GM19043 (cell line): ENCODE data around the gene MDM2.
"Not testable (repeated sequence)": the region's sequence is repeated elsewhere in the genome, so short reads cannot be mapped to it uniquely, and the experiment has no call there.

Source experiments
- ATAC-seq: cut with Tn5 transposase; IDR thresholded peaks from one replicate; pipeline ENCODE4 v1.9.1; 2021; ENCODE audit warnings: low read depth; ENCODE audit not compliant: unreplicated experiment

MDM2 gene

GRCh38 chr12:68804657-68805591 lies 3.1 kb upstream of the MDM2 start:
- no peak for ATAC-seq

- ATAC-seq: no peak
These were observed 2.3 kb upstream of the MDM2 start for GRCh38 chr12:68805592-68806120.

DNA sequence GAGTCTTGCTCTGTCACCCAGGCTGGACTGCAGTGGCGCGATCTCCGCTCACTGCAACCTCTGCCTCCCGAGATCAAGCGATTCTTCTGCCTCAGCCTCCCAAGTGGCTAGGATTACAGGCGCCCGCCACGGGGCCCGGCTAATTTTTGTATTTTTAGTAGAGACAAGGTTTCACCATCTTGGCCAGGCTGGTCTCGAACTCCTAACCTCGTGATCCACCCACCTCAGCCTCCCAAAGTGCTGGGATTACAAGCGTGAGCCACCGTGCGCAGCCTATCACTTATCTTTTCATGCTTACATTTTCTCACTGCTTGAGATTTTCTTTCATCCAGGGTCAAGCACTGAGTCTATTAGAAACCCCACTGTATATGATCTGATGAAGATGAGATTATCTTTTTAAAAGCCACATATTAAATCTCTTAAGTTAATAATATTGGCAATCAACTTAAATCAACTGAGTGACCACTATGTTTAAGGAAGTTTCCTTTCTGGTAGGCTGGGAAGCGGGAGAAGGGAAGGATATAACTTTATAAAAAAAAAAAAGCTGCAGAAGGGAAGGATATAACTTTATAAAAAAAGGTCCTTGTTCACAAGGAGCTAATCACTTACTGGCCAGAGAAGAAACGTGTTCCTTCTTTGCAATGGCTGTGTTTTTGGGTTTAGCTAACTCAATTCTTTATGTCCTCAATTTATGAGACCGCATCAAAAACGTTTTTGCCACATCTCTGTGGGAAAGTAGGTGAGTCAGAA lies 1.3 kb upstream of the MDM2 start:
- ATAC-seq: no peak

- ATAC-seq: not testable (repeated sequence)
These were observed 752 bp upstream of the MDM2 start for GRCh38 chr12:68807274-68807575.

DNA sequence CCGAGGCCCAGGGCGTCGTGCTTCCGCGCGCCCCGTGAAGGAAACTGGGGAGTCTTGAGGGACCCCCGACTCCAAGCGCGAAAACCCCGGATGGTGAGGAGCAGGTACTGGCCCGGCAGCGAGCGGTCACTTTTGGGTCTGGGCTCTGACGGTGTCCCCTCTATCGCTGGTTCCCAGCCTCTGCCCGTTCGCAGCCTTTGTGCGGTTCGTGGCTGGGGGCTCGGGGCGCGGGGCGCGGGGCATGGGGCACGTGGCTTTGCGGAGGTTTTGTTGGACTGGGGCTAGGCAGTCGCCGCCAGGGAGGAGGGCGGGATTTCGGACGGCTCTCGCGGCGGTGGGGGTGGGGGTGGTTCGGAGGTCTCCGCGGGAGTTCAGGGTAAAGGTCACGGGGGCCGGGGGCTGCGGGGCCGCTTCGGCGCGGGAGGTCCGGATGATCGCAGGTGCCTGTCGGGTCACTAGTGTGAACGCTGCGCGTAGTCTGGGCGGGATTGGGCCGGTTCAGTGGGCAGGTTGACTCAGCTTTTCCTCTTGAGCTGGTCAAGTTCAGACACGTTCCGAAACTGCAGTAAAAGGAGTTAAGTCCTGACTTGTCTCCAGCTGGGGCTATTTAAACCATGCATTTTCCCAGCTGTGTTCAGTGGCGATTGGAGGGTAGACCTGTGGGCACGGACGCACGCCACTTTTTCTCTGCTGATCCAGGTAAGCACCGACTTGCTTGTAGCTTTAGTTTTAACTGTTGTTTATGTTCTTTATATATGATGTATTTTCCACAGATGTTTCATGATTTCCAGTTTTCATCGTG lies 612 bp downstream of the MDM2 start:
- peak; percentile 52 for ATAC-seq

GRCh38 chr12:68809190-68810026 lies 1.4 kb downstream of the MDM2 start:
- no peak for ATAC-seq

- ATAC-seq: not testable (repeated sequence)
These were observed 2.0 kb downstream of the MDM2 start for GRCh38 chr12:68810027-68810389.

- ATAC-seq: not testable (repeated sequence)
These were observed 3.6 kb downstream of the MDM2 start for GRCh38 chr12:68811573-68811972.

DNA sequence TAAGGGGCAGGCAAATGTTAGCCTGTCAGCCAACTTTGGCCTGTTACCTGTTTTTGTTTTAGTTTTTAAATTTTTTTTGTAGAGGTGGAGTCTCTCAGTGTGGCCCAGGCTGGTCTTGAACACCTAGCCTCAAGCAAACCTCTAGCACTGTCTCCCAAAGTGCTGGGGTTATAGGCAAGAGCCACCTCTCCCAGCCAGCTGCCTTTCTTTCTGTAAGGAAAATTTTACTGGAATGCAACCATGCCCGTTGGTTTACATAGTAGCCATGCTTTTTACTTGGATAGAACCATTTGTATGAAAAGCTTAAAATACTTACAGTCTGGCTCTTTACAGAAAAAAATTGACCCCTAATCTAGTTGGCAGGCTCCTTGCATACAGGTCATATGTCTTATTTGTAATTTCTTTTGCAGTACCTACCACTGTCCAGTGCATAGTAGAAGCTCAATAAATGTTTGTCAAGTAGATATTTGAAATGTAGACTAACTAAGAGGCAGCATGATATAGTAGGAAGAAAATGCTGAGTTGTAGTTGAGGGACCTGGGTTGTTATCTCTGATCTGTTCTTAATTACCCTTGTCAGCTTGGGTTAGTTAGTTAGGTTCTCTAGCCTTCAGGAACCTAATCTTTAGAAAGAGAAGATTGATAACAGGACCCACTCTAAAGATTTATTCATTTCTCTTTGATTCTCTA lies 4.7 kb downstream of the MDM2 start:
- ATAC-seq: no peak

- no peak for ATAC-seq
These were observed 5.2 kb downstream of the MDM2 start for GRCh38 chr12:68813242-68813593.

DNA sequence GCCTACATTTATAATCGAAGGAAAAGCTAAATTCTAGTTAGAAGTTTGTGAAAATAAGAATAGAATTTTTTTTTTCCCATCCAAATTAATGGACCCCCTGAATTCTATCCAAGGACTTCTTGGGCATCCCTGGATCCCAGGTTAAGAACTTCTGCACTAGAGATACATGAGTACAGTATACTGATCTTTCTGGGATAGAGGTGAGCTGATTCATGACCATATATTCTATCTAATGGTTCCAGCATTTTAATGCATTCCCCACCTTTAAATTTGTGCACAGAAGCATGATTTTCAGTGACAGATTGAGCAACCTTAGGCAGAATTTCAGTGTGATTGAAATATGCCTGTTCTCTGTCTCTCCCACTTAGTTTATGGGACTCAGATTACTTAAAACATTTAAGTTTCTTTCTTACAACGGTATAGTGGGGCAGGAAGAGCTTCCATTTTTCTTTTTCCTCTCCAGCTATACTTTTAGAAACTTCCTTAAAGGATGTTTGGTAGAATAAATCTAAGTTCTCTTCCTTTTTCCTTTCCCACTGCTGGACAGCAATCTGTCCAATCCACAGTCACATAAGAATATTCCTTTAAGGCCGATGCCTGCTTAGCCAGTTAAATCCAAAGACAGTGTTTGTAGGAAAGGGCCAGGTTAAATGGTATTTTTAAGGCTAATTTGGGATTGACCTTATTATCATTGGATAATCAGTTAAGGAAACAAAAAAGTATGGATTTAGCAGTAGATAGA lies 6.7 kb downstream of the MDM2 start:
- ATAC-seq: no peak

GRCh38 chr12:68815232-68815927 lies 7.4 kb downstream of the MDM2 start:
- ATAC-seq: no peak

DNA sequence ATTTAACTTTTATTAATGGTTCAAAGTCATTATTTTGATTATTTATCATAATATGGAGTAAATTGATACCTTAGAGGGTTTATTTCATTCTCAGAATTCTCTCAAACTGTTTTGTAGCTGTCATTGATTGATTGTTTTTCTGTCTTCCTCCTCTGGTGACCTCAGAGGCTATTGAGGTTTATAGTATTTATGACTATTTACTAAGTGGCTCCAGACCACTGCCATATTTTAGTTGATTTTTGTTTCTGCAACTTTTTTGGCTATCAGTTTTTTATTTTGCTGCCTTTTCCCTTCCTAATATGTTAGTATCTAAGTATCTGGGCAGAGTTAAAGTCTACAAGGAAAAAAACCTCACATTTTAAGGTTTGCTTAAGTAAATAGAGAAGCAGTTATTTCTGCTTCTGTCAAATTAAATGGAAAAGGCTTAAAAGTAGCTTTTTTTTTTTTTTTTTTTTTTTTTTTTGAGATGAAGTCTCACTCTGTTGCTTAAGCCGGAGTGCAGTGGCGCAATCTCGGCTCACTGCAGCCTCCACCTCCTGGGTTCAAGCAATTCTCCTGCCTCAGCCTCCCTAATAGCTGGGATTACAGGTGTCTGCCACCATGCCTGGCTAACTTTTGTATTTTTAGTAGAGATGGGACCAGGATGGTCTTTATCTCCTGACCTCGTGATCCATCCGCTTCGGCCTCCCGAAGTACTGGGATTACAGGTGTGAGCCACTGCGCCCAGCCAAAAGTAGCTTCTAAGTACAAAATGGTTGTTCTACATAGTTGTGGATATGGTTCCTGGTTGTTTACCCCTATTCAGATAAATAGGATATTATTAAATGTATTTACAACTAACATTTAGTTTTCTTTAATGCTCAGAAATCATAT lies 8.2 kb downstream of the MDM2 start:
- ATAC-seq: no peak

DNA sequence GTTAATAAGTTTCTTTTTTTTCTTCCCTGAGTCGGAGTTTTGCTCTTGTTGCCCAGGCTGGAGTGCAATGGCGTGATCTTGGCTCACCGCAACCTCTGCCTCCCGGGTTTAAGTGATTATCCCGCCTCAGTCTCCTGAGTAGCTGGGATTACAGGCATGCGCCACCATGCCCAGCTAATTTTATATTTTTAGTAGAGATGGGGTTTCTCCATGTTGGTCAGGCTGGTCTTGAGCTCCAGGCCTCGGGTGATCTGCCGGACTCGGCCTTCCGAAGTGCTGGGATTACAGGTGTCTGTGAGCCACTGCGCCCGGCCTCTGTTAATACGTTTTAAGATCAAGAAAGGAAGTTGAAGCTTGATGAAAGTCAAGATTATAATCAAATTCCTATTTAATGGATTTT lies 11.5 kb downstream of the MDM2 start:
- ATAC-seq: not testable (repeated sequence)

GRCh38 chr12:68821357-68822188 lies 13.6 kb downstream of the MDM2 start:
- ATAC-seq: no peak

- no peak for ATAC-seq
These were observed 15.7 kb downstream of the MDM2 start for GRCh38 chr12:68823696-68824095.
